Activated CD8-positive, alpha-beta memory T cell treated with anti-CD3 and anti-CD28 coated beads, Interleukin-2, amount 10 ng/mL, durations not matched to agents 7 days and 5 days (primary cell): Measurements from ENCODE around the gene MATK. TPM values are rescaled to one million over a fixed set of nuclear protein-coding genes. Genes with fewer than 3 reads are reported as not detected.

Source experiments
- ATAC-seq: fragments of 150-1000 bp; cut with Tn5 transposase; one replicate; pipeline ENCODE4 v1.10.0; 2021; ENCODE audit warnings: moderate library complexity
- CTCF ChIA-PET: fragments of 350-600 bp; sonication (Branson Sonifier 250); formaldehyde crosslinking; loops from one replicate; lab custom pipeline; 2021; ENCODE audit warnings: antibody characterized with exemption; lab: Charles Lee
- DNase-seq: peaks from one replicate; pipeline ENCODE4 v3.0.0-alpha.2; 2020
- H3K27ac Mint-ChIP-seq: one replicate; pipeline ENCODE4 v1.8.0; 2021; ENCODE audit warnings: mild to moderate bottlenecking, mixed read lengths
- H3K27me3 Mint-ChIP-seq: one replicate; pipeline ENCODE4 v1.8.0; 2021; ENCODE audit warnings: mixed read lengths
- H3K36me3 Mint-ChIP-seq: one replicate; pipeline ENCODE4 v1.8.0; 2021; ENCODE audit warnings: mild to moderate bottlenecking, mixed read lengths
- H3K4me1 Mint-ChIP-seq: one replicate; pipeline ENCODE4 v1.8.0; 2021; ENCODE audit warnings: mixed read lengths
- H3K4me3 Mint-ChIP-seq: one replicate; pipeline ENCODE4 v1.8.0; 2021; ENCODE audit warnings: mild to moderate bottlenecking, moderate library complexity, mixed read lengths
- H3K9me3 Mint-ChIP-seq: one replicate; pipeline ENCODE4 v1.8.0; 2022; ENCODE audit warnings: low read depth, mixed read lengths
- total RNA-seq, 2 experiments: library from RNA; stranded (reverse); gene quantifications; one replicate each; pipeline ENCODE4 v1.2.3, GENCODE V29; 2021

Gene MATK
- total RNA-seq, 2 experiments from 2014 or later: 26.8 to 30.8 TPM

- Mint-ChIP-seq H3K4me1 (peaks cover 50% of the 10 kb centered on the region), H3K4me3 (no peak overlapping the region), H3K27ac (no peak overlapping the region), H3K36me3 (peaks cover 1% of the 10 kb centered on the region), H3K27me3 (no peaks in the 10 kb centered on the region), H3K9me3 (peaks cover 2% of the 10 kb centered on the region)
- no peak for DNase-seq
- ATAC-seq: no peak
- CTCF ChIA-PET: interaction anchor here (3.5 kb wide), 1 partner anchor 12 kb away, joined by 29 read pairs; no protein-coding TSS in a partner anchor
Measured at GRCh38 chr19:3809881-3810707, 23.9 kb upstream of the MATK start.

GRCh38 chr19:3808420-3809143 is 22.4 kb upstream of the MATK start:
- Mint-ChIP-seq H3K9me3 (peaks cover 2% of the 10 kb centered on the region), H3K27ac (no peak overlapping the region), H3K4me1 (peaks cover 45% of the 10 kb centered on the region), H3K4me3 (no peak overlapping the region), H3K36me3 (no peaks in the 10 kb centered on the region), H3K27me3 (no peaks in the 10 kb centered on the region)
- no peak for DNase-seq
- ATAC-seq: no peak
- CTCF ChIA-PET: no interaction called here

GRCh38 chr19:3807574-3808354 is 21.6 kb upstream of the MATK start:
- Mint-ChIP-seq H3K36me3 (no peaks in the 10 kb centered on the region), H3K27ac (no peak overlapping the region), H3K4me1 (peaks cover 37% of the 10 kb centered on the region), H3K27me3 (no peaks in the 10 kb centered on the region), H3K9me3 (peaks cover 2% of the 10 kb centered on the region), H3K4me3 (no peak overlapping the region)
- CTCF ChIA-PET: no interaction called here
- DNase-seq: no peak
- no peak for ATAC-seq

- no peaks in the 10 kb centered on the region for H3K27me3 Mint-ChIP-seq
- H3K9me3 Mint-ChIP-seq: peaks cover 2% of the 10 kb centered on the region
- ATAC-seq (no peak), DNase-seq (no peak)
- H3K4me1 Mint-ChIP-seq: peaks cover 31% of the 10 kb centered on the region
- no peaks in the 10 kb centered on the region for H3K36me3 Mint-ChIP-seq
- CTCF ChIA-PET: no interaction called here
- no peak overlapping the region for H3K27ac Mint-ChIP-seq
- no peak overlapping the region for H3K4me3 Mint-ChIP-seq
Measured at GRCh38 chr19:3807131-3807480, 20.9 kb upstream of the MATK start.

GRCh38 chr19:3805859-3806258 is 19.7 kb upstream of the MATK start:
- H3K27ac Mint-ChIP-seq: no peak overlapping the region
- peaks cover 5% of the 10 kb centered on the region for H3K27me3 Mint-ChIP-seq
- H3K36me3 Mint-ChIP-seq: no peaks in the 10 kb centered on the region
- peaks cover 38% of the 10 kb centered on the region for H3K4me1 Mint-ChIP-seq
- no peak for DNase-seq
- peaks cover 2% of the 10 kb centered on the region for H3K9me3 Mint-ChIP-seq
- H3K4me3 Mint-ChIP-seq: no peak overlapping the region
- CTCF ChIA-PET: interaction anchor here (1.8 kb wide), 1 partner anchor 16 kb away, joined by 4 read pairs; no protein-coding TSS in a partner anchor
- no peak for ATAC-seq

GRCh38 chr19:3804429-3804828 is 18.2 kb upstream of the MATK start:
- peaks cover 2% of the 10 kb centered on the region for H3K9me3 Mint-ChIP-seq
- H3K4me1 Mint-ChIP-seq: peaks cover 42% of the 10 kb centered on the region
- no peak overlapping the region for H3K27ac Mint-ChIP-seq
- no peak for ATAC-seq
- no peak overlapping the region for H3K4me3 Mint-ChIP-seq
- H3K27me3 Mint-ChIP-seq: peaks cover 8% of the 10 kb centered on the region
- no peak for DNase-seq
- CTCF ChIA-PET: interaction anchor here (0.6 to 1.8 kb wide), 6 partner anchors 8 to 20 kb away, joined by 3 to 8 read pairs (median 5); no protein-coding TSS in a partner anchor
- no peaks in the 10 kb centered on the region for H3K36me3 Mint-ChIP-seq

GRCh38 chr19:3803986-3804385 is 17.8 kb upstream of the MATK start:
- Mint-ChIP-seq H3K9me3 (peaks cover 2% of the 10 kb centered on the region), H3K4me3 (no peak overlapping the region), H3K27ac (no peak overlapping the region), H3K36me3 (no peaks in the 10 kb centered on the region), H3K27me3 (peaks cover 12% of the 10 kb centered on the region), H3K4me1 (peaks cover 47% of the 10 kb centered on the region)
- ATAC-seq (no peak), DNase-seq (no peak)
- CTCF ChIA-PET: interaction anchor here (0.6 to 1.6 kb wide), 5 partner anchors 8 to 20 kb away, joined by 3 to 8 read pairs (median 6); no protein-coding TSS in a partner anchor

- CTCF ChIA-PET: interaction anchor here (0.9 to 1.0 kb wide), 2 partner anchors 9 to 14 kb away, joined by 3 read pairs; no protein-coding TSS in a partner anchor
- DNase-seq (no peak), ATAC-seq (no peak)
- peaks cover 12% of the 10 kb centered on the region for H3K27me3 Mint-ChIP-seq
- peaks cover 2% of the 10 kb centered on the region for H3K9me3 Mint-ChIP-seq
- H3K4me1 Mint-ChIP-seq: peaks cover 48% of the 10 kb centered on the region
- H3K36me3 Mint-ChIP-seq: no peaks in the 10 kb centered on the region
- H3K4me3 Mint-ChIP-seq: no peak overlapping the region
- H3K27ac Mint-ChIP-seq: no peak overlapping the region
Measured at GRCh38 chr19:3803114-3803888, 17.1 kb upstream of the MATK start.

GRCh38 chr19:3801412-3802096 is 15.4 kb upstream of the MATK start:
- H3K27ac Mint-ChIP-seq: no peak overlapping the region
- H3K27me3 Mint-ChIP-seq: peaks cover 12% of the 10 kb centered on the region
- H3K4me1 Mint-ChIP-seq: peaks cover 40% of the 10 kb centered on the region
- H3K36me3 Mint-ChIP-seq: peaks cover 8% of the 10 kb centered on the region
- H3K4me3 Mint-ChIP-seq: peak overlapping the region; percentile 46
- CTCF ChIA-PET: interaction anchor here (1.4 to 2.5 kb wide), 2 partner anchors 11 to 17 kb away, joined by 4 to 5 read pairs; no protein-coding TSS in a partner anchor
- peaks cover 5% of the 10 kb centered on the region for H3K9me3 Mint-ChIP-seq
- ATAC-seq: peak; percentile 71
- DNase-seq: peak; percentile 79

- H3K4me3 Mint-ChIP-seq: peak overlapping the region; percentile 46
- peaks cover 12% of the 10 kb centered on the region for H3K27me3 Mint-ChIP-seq
- CTCF ChIA-PET: interaction anchor here (1.3 to 2.5 kb wide), 3 partner anchors 12 to 39 kb away, joined by 3 to 5 read pairs (median 4); partner anchors contain the start of gene MRPL54
- H3K9me3 Mint-ChIP-seq: peaks cover 10% of the 10 kb centered on the region
- H3K27ac Mint-ChIP-seq: no peak overlapping the region
- DNase-seq (no peak), ATAC-seq (no peak)
- peaks cover 39% of the 10 kb centered on the region for H3K4me1 Mint-ChIP-seq
- H3K36me3 Mint-ChIP-seq: peaks cover 12% of the 10 kb centered on the region
Measured at GRCh38 chr19:3800996-3801395, 14.8 kb upstream of the MATK start.

- Mint-ChIP-seq H3K36me3 (peaks cover 12% of the 10 kb centered on the region), H3K4me3 (peak overlapping the region; percentile 36), H3K4me1 (peaks cover 28% of the 10 kb centered on the region), H3K27me3 (peaks cover 12% of the 10 kb centered on the region), H3K27ac (peak overlapping the region; percentile 82), H3K9me3 (peaks cover 11% of the 10 kb centered on the region)
- ATAC-seq (peak; percentile 78), DNase-seq (peak; percentile 79)
- CTCF ChIA-PET: interaction anchor here (1.0 to 2.6 kb wide), 5 partner anchors 9 to 24 kb away, joined by 3 to 20 read pairs (median 8); no protein-coding TSS in a partner anchor
Measured at GRCh38 chr19:3798137-3798536, 12.0 kb upstream of the MATK start.

- ATAC-seq (no peak), DNase-seq (no peak)
- H3K27ac Mint-ChIP-seq: no peak overlapping the region
- peaks cover 13% of the 10 kb centered on the region for H3K9me3 Mint-ChIP-seq
- H3K27me3 Mint-ChIP-seq: peaks cover 14% of the 10 kb centered on the region
- H3K4me3 Mint-ChIP-seq: no peak overlapping the region
- CTCF ChIA-PET: interaction anchor here (1.5 to 2.4 kb wide), 2 partner anchors 16 to 26 kb away, joined by 4 to 20 read pairs; no protein-coding TSS in a partner anchor
- H3K36me3 Mint-ChIP-seq: peaks cover 17% of the 10 kb centered on the region
- peaks cover 27% of the 10 kb centered on the region for H3K4me1 Mint-ChIP-seq
Measured at GRCh38 chr19:3796358-3796757, 10.2 kb upstream of the MATK start.
